Stimulated activated CD8-positive, alpha-beta memory T cell treated with anti-CD3 and anti-CD28 coated beads, Interleukin-15, amount 100 ng/mL, for 4 hours (primary cell): ENCODE measurements around the gene TBC1D3D.
"Not testable (repeated sequence)": the region's sequence is repeated elsewhere in the genome, so short reads cannot be mapped to it uniquely, and the experiment has no call there.

Experiments used
- DNase-seq, 2 donors: peaks; one replicate each; pipeline ENCODE4 v3.0.0-alpha.2; 2020; ENCODE audit warnings: low read depth in 2 of 2

TBC1D3D gene

GRCh38 chr17:38003676-38004075, at the start of gene TBC1D3D:
TBC1D3D (plus strand) TSS chr17:38003976; CDS start chr17:38005561, 1,585 bp downstream.
- not testable (repeated sequence) for DNase-seq

- DNase-seq, result not testable (repeated sequence)
Measured at GRCh38 chr17:37988960-37989359, 14.8 kb upstream of the TBC1D3D start, which contains the start of gene TBC1D3L. TBC1D3L (minus strand) TSS chr17:37989060; CDS start chr17:37987520, 1,540 bp downstream.
